ENCODE data around the gene RARA.

Gene RARA

DNA sequence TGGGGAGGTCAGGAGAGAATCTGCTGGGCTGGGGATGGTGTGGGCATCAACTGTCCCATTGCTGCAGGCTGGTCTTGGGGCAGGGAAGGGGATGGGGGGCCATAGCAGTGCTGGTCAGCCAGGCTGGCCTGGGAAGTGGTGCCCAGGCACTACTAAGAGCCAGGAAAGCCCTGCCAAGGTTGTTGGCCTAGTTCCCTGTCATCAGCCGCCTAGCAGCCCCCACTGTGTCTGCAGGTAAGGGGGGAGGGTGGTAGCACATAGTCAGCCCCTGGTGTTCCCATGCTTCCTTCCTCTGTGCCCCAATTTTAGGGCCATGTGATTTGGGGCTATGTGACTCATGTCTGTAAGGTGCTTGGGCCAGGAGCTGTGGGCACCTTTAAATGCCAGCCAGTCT is 37.8 kb downstream of the RARA start:
- DNase-seq, result no peak

DNA sequence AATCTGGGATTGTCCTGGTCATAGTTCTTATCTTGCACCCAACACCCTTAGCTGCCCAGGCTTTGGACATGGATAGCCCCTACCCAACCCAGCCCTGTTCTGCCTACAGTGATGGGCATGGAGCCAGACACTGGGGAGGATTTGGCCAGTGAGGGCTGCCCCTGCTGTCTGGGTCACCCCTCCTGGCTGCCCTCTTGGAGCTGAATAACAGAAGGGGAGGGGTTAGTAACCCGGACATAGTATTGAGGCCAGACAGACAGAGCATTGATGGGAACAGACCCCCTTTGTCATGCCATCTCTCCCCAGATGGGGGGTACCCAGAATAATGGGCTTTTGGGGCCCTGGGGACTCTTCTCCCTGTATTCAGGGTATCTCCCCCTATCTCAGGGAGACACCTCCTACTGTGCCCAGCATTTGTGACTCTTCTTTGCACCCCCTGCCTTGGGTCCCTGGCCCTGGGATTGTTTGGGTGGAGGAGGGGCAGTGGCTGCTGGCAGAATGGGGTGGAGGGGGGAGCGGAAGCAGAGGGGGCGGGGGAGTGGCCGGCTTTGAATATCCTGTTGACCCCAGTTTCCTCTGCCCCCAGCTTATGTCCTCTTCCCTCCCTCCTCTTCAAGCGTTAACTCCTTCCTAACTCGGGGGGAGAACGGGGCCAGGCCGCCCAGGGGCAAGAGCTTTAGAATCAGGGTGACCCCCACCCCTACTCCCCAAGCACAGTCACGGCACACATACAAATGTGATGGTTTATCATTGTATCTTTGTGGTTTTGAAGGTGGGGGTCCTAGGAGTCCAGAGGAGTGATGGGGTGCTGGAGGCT is 38.5 kb downstream of the RARA start:
- DNase-seq, result no peak

DNA sequence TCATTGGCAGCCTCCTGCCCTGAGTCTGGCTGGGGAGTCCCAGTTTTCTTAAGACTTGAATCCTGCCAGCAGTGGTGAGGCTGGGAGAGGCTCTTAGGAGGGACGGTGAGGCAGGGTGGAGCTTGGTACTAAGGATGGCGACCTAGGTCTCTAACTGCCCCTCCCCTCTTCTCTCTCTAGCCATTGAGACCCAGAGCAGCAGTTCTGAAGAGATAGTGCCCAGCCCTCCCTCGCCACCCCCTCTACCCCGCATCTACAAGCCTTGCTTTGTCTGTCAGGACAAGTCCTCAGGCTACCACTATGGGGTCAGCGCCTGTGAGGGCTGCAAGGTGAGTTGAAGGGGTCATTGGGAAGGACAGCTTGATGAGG is 39.1 kb downstream of the RARA start:
- no peak for DNase-seq

DNA sequence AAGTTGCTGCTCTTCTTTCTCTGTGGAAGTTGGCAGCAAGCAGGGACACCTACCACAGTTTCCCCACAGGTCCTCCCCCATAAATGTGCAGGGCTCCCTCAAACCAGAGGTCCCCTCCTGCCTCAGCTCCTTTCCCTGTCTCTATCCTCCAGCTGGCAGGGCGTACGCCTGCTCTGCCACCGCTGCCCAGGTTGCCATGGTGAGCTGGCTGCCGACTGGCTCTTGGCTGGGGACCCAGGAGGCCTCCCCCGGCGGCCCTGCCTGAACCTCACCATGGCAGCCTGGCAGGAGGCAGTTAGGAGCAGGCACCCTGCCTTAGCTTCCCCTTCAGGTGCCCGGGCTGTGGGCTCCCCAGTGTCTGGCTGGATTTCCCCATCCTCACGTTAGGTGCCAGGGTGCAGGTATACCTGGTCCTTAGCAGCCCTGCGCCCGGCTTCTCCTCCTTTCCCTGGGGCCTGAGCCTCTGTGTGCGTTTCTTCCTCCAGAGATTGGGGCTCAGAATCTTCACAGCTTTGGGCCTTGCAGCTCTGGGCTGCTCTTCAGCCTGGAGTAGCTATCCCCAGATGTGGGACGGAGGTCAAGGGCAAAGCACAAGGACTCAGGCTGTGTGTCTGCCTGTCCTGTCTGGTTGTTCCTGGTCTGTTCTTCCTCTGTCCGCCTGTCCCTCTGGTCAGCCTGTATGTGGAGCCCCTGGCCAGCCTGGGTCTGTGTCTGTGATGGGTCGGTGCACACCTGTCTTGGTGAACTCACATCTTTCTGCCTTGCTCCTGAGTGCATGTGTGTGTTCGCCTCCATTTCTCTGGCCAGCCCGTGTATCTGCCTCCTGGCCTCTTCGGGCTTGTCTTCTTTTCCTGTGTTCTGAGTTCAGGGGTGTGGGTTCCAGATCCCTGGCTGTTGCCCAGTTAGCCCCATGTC is 39.8 kb downstream of the RARA start:
- no peak for DNase-seq

DNA sequence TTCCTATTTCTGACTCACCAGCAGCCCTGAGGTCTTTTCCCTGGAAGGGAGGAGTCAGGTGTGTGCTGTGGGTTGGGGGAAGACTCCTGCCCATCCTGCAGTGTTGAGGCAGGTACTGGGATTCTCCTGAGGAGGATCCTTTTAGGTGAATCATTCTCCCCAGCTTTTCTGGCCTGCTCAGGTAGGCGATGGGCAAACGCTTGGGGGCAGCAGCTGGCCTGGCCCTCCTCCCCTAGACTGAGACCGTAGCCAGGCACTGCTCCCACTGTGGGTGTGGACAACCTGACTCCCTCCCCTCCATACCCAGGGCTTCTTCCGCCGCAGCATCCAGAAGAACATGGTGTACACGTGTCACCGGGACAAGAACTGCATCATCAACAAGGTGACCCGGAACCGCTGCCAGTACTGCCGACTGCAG is 40.5 kb downstream of the RARA start:
- no peak for DNase-seq

DNA sequence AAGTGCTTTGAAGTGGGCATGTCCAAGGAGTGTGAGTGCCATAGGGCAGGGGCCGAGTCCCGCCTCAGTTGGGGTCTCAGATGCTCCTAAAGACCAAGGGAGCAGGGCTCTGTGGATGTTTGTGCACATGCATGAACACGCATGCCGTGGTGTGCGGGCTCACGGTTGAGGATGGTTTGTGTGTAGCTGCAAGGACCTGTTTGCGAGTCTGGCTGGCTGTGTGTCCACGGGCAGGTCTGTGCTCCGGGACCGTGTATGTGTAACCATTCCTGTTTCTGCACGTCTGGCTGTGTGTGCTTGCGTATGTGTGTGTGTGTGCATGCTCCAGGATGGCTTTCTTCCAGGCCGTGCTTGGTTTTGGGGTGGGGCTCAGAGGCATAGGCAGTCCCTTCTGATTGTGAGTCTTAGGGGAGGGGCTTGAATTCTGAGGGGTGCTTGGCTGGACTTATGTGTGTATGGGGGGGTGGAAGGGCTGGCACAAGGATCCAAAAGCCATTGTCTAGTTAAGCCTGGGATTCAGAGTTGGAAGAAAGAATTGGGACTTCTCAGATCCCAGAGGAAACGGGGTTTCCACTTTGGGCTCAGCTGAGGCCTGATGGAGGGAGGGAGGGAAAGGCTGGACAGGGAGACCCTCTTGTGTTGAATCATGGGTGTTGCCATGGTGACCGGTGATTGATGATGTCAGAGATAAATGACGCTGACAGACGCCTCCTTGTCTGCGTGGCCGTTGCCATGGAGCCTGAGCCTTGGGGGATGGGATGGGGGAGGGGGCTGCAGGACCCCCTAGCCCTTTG is 41.1 kb downstream of the RARA start:
- no peak for DNase-seq

DNA sequence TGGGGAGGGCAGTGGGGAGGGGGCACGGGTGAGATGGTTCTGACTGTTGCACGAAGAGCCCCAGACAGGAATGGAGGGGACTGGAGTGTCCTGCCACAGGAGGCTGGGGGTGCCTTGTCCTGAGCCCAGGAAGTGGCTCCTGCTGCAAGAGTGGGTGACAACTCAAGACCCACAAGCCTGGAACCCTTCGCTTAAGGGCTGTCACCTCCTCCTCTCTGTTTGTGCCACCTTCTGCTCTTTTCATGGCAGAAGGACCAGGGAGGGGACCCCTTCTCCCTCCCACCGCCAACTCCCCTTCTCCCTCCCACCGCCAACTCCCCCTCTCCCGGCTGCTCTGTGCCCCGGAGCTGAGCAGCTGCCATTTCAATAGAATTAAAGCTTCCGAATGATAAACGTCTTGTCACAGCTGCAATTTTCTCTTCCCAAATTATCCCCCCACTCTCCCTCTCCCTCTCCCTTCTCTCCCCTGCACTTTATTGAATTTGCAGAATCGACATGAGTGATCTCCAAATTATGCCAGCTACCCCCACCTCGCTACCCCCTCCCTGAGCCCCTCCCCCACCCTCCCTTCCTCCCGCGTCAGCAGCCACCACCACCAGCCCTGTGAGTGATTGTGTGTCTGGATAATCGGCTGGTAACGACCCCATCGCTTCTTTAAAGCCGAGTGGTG is 41.8 kb downstream of the RARA start:
- DNase-seq, result no peak

DNA sequence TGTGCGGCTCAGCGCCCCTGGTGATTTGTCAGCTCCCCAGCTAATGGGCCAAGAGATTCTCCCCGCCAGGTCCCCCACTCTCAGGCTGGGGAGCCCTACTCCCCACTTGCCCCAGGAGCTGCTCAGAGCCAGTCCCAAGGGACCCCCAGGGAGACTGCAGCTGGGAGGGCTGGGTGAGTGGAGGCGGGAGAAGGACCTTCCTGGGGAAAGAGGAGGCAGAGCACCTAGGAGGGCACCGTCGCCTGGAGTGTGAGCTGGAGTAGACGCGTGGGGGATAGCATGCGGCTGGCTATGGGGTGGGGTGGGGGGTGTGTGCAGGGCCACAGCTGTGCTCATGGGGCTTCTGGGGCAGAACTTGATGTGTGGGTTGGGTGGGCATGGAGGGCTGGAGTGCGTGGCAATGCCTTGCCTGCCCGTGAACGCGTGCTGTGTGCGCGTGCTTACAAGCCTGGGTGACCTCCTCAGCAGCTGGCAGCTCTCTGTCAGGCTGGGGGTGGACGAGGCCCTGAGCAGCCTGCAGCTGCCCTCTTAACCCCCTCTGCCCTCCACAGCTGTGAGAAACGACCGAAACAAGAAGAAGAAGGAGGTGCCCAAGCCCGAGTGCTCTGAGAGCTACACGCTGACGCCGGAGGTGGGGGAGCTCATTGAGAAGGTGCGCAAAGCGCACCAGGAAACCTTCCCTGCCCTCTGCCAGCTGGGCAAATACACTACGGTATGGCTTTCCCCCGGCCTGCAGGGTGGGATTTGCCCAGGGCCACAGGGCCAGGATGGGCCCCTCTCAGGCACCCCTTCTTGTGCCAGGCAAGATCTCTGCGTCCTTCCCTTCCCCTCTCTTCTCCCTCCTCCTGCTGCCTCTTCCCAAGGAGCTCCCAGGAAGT is 42.6 kb downstream of the RARA start:
- DNase-seq, result no peak

DNA sequence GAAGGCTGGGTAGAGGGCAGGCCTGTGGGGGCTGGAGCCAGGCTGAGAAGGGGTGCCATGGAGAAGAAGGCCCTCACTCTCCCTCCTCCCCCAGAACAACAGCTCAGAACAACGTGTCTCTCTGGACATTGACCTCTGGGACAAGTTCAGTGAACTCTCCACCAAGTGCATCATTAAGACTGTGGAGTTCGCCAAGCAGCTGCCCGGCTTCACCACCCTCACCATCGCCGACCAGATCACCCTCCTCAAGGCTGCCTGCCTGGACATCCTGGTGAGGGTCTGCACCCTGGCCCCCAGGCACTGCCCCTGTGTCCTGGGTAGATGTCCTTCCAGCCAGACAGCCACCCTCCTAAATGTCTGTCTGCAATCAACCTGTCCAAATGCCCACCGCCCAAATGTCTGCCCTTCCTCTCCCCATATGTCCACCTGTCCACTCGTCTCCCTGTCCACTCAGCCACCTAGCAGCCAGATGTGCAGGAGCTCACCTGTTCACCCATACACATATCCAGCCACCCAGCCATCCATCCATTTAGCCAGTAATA is 43.3 kb downstream of the RARA start:
- no peak for DNase-seq

DNA sequence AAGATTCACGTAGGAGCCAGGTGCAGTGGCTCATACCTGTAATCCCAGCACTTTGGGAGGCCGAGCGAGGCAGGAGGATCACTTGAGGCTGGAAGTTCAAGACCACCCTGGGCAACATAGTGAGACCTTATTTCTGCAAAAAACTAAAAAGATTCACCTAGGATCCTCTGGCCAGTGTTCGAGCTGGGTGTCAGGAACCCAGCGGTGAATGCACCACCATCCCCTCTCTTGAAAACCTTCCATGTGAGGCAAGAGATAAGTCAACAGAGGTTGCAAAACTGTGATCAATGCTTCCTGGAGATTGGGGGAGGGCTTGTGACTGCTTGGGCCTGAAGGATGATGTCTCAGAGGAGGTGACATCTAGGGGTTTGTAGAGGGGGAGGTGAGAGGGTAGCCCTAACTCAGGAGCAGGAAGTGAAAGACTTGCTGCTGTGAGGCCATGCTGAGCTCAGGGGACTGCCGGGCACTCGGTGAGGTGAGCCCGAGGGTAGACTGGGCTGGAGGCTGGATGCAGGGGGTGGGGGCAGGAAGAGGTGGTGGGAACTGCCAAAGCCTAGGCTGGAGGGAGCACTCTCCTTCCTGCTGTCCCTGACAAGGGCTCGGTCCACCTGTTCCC is 43.9 kb downstream of the RARA start:
- DNase-seq, result no peak

DNA sequence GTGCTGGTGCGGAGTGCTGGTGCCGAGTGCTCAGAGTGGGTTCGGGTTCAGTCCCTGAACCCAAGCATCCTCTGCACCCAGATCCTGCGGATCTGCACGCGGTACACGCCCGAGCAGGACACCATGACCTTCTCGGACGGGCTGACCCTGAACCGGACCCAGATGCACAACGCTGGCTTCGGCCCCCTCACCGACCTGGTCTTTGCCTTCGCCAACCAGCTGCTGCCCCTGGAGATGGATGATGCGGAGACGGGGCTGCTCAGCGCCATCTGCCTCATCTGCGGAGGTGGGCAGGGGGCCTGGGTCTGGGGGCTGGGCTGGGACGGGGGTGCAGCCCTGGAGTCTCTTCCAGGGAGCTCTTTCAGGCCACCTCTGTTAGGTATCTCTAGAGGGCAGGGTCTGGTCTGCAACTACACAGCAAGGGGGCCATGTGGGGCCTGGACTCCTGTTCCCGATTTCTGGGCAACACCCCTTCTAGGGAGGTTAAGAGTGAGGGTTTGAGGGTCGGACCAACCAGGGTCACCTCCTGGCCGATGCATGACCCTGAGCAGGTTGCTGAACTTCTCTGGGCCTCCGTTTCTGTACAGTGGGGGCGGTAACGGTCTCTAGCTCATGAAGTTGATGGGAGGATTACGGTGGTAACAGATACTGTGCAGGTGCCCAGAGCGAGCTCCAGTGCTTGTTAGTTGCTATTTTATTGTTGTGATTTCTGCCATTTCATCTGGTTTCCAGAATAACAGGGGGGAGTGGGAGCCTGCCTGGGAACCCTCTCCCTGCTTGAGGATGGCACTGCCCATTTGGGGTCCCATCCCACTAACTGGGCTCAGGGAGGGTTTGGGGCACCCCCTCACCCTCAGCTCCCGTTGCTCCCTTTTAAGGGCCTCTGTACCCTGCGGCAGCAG is 45.5 kb downstream of the RARA start:
- DNase-seq, result no peak

DNA sequence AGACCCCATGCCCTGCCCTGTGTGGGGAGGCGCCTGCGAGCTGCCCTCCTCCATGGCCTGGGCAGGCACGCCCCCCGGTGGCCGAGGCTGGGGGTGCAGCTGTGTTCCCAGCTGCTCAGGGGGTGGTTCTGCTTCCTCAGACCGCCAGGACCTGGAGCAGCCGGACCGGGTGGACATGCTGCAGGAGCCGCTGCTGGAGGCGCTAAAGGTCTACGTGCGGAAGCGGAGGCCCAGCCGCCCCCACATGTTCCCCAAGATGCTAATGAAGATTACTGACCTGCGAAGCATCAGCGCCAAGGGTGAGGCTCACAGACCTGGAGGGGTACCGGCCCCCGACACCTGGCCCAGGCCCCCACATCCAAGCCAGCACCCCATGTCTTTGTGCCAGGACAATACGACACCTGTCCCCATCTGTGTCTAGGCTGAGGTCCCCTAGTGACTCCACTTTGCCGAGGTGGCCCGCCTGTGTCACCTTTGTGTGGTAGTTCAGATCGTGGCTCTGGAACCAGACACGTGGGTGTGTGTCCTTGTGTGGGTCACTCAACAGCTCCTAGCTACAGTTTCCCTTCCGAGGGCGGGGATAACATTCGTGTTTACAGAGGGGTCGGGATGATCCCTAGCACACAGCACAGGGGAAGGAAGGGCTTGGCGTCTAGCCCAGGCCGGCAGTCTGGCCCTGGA is 46.3 kb downstream of the RARA start:
- peak; percentile 76 for DNase-seq

DNA sequence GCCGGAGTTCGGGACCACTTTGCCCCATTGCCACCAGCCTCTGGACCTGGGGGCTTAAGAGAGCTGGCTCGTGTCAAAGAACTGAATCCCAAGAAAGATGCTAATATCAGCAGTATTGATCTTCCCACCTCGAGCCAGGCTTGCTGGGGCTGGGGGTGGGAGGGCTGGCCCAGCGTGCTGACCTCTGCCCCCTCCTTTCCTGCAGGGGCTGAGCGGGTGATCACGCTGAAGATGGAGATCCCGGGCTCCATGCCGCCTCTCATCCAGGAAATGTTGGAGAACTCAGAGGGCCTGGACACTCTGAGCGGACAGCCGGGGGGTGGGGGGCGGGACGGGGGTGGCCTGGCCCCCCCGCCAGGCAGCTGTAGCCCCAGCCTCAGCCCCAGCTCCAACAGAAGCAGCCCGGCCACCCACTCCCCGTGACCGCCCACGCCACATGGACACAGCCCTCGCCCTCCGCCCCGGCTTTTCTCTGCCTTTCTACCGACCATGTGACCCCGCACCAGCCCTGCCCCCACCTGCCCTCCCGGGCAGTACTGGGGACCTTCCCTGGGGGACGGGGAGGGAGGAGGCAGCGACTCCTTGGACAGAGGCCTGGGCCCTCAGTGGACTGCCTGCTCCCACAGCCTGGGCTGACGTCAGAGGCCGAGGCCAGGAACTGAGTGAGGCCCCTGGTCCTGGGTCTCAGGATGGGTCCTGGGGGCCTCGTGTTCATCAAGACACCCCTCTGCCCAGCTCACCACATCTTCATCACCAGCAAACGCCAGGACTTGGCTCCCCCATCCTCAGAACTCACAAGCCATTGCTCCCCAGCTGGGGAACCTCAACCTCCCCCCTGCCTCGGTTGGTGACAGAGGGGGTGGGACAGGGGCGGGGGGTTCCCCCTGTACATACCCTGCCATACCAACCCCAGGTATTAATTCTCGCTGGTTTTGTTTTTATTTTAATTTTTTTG is 47.1 kb downstream of the RARA start:
- no peak for DNase-seq

DNA sequence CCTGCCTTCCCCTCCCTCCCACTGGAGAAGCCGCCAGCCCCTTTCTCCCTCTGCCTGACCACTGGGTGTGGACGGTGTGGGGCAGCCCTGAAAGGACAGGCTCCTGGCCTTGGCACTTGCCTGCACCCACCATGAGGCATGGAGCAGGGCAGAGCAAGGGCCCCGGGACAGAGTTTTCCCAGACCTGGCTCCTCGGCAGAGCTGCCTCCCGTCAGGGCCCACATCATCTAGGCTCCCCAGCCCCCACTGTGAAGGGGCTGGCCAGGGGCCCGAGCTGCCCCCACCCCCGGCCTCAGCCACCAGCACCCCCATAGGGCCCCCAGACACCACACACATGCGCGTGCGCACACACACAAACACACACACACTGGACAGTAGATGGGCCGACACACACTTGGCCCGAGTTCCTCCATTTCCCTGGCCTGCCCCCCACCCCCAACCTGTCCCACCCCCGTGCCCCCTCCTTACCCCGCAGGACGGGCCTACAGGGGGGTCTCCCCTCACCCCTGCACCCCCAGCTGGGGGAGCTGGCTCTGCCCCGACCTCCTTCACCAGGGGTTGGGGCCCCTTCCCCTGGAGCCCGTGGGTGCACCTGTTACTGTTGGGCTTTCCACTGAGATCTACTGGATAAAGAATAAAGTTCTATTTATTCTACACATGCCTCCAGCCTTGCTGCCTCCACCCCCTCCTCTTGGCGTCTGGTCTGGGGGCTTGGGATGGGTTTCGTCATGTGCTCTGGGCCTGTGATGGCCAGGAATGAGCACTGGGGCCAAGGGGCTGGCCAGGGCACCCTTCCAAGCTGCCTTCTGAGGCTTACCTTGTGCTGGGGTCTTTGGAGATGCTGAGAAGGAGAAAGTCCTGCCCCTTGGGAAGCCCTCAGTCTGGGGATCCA is 48.3 kb downstream of the RARA start:
- no peak for DNase-seq

DNA sequence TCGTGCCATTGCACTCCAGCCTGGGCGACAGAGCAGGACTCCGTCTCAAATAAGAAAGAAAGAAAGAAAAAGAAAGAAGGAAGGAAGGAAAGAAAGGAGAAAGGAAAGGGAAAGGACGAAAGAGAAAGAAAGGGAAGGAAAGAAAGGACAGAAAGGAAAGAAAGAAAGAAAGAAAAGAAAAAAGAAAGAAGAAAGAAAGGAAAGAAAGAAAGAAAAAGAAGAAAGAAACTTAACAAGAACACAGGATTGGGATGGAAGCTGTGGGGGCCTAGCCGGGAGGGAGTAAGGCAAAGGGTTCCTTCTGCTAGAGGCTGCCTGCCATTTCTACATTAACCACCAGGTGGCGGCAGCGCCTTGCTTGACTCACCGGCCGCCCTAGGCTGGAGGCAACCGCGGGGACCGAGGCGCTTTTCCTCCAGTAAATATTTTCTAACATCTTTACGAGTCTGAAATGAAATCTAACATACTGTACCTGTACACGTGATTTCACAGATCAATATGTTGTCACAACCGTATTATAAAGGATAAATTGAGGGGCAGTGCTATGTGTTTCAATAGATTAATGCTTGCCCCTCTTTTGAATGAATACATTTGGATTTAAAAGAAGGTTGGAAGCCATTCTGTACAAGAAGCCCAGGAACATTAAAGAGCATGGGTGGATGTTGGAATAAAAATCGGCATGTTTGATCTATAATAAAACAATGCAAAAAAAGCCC is 49.5 kb downstream of the RARA start:
- DNase-seq, result peak; percentile 87

DNA sequence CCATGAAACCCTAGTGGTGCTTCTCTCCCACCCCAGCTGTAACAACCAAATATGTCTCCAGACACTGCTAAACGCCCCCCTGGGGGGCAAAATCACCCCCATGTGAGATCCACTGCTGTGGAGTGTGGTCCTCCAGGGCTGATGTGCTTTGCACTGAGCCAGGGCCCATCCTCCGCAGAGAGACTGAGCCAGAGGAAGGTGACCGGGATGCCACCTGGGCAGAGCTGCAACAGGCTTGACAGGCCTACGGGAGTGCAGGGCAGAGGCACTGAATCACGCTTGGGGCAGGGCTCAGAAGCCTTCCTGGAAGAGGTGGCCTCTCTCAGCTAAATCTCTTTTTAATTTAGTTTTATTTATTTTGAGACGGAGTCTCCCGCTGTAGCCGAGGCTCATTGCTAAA is 51.1 kb downstream of the RARA start:
- no peak for DNase-seq
